GM12801 (cell line): Measurements from ENCODE around the gene CDK9.

Experiments used
- CTCF ChIP-seq: IDR thresholded peaks from one replicate; pipeline ENCODE4 v1.5.1; 2011; ENCODE audit warnings: control low read depth; ENCODE audit not compliant: insufficient read length; ENCODE audit errors: extremely low read depth

Gene CDK9

GRCh38 chr9:127786773-127787104 is 905 bp downstream of the CDK9 start:
- no peak for TF ChIP-seq CTCF

- TF ChIP-seq CTCF: no peak
These were observed 2.6 kb downstream of the CDK9 start for GRCh38 chr9:127788337-127789011.

GRCh38 chr9:127789179-127789578 is 3.3 kb downstream of the CDK9 start:
- TF ChIP-seq CTCF: no peak

GRCh38 chr9:127790094-127790855 is 4.4 kb downstream of the CDK9 start:
- TF ChIP-seq CTCF: no peak

GRCh38 chr9:127791085-127791484 is 5.3 kb downstream of the CDK9 start:
- no peak for TF ChIP-seq CTCF

GRCh38 chr9:127792417-127793031 is 6.7 kb downstream of the CDK9 start:
- TF ChIP-seq CTCF: no peak

GRCh38 chr9:127793093-127793708 is 7.4 kb downstream of the CDK9 start:
- TF ChIP-seq CTCF: no peak
